HEK293 (cell line): ENCODE data around the gene CORO7.
A peak's percentile ranks its signal among the peaks of the same experiment; 100 is the strongest.

Experiments used
- GLIS2 ChIP-seq: fragments of 450-650 bp; formaldehyde crosslinking; IDR thresholded peaks from 2 replicates; pipeline ENCODE4 v1.5.1; 2016; ENCODE audit warnings: missing biosample characterization, missing genetic modification characterization
- MYNN ChIP-seq: fragments of 450-650 bp; formaldehyde crosslinking; IDR thresholded peaks from 2 replicates; pipeline ENCODE4 v1.5.1; 2016; ENCODE audit warnings: missing biosample characterization, missing genetic modification characterization, borderline replicate concordance
- REPIN1 ChIP-seq: fragments of 450-650 bp; formaldehyde crosslinking; IDR thresholded peaks from 2 replicates; pipeline ENCODE4 v1.5.1; 2017; ENCODE audit warnings: missing biosample characterization, missing genetic modification characterization, low read depth
- SETDB1 ChIP-seq: IDR thresholded peaks from one replicate; pipeline ENCODE4 v1.6.1; 2017; ENCODE audit warnings: mild to moderate bottlenecking, low read length, moderate library complexity, mixed read lengths; ENCODE audit not compliant: insufficient read length
- ZNF174 ChIP-seq: fragments of 450-650 bp; formaldehyde crosslinking; IDR thresholded peaks from 2 replicates; pipeline ENCODE4 v1.5.0; 2017; ENCODE audit warnings: missing biosample characterization, mild to moderate bottlenecking, missing genetic modification characterization
- ZNF24 ChIP-seq: fragments of 450-650 bp; formaldehyde crosslinking; IDR thresholded peaks from 2 replicates; pipeline ENCODE4 v1.5.1; 2016; ENCODE audit warnings: missing biosample characterization, missing genetic modification characterization
- ZNF341 ChIP-seq: fragments of 450-650 bp; formaldehyde crosslinking; IDR thresholded peaks from 2 replicates; pipeline ENCODE4; 2016; ENCODE audit warnings: low read depth, missing biosample characterization, missing genetic modification characterization
- ZNF404 ChIP-seq: fragments of 450-650 bp; formaldehyde crosslinking; IDR thresholded peaks from 2 replicates; pipeline ENCODE4 v1.5.1; 2017; ENCODE audit warnings: missing biosample characterization, missing genetic modification characterization
- TF ChIP-seq, protein P1 (sequence below): fragments of 450-650 bp; formaldehyde crosslinking; IDR thresholded peaks from 2 replicates; pipeline ENCODE4 v1.5.1; 2016; ENCODE audit warnings: missing biosample characterization, missing genetic modification characterization
- TF ChIP-seq, protein P2 (sequence below): fragments of 450-650 bp; formaldehyde crosslinking; IDR thresholded peaks from 2 replicates; pipeline ENCODE4 v1.5.1; 2016; ENCODE audit warnings: missing biosample characterization, missing genetic modification characterization
- TF ChIP-seq, protein P3 (sequence below): fragments of 450-650 bp; formaldehyde crosslinking; IDR thresholded peaks from 2 replicates; pipeline ENCODE4 v1.5.1; 2016; ENCODE audit warnings: missing biosample characterization, missing genetic modification characterization
- TF ChIP-seq, protein P4 (sequence below): fragments of 450-650 bp; formaldehyde crosslinking; IDR thresholded peaks from 2 replicates; pipeline ENCODE4 v1.5.1; 2017; ENCODE audit warnings: missing biosample characterization, missing genetic modification characterization

DNA sequence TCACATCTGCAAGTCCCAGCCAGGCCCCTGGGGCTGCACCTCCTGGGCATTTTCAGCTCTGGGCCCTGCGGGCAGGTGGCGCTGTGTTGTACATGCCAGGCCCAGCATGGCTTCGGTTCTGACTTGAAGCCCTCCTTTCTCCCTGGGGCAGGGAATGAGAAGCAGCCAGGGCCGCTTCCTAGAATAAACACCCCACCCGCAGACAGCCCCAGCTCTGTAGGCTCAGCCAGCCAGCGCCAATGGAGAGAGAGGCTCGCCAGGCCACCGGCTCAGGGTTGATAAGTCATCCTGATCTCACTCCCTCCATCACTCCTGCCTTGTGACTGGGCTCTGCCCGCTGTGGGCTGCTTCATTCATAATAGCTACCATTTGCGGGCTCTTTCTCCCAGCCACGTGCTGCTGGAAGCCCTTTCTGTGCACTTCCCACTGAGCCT is 106.5 kb downstream of the CORO7 start:
- TF ChIP-seq, protein P1, sequence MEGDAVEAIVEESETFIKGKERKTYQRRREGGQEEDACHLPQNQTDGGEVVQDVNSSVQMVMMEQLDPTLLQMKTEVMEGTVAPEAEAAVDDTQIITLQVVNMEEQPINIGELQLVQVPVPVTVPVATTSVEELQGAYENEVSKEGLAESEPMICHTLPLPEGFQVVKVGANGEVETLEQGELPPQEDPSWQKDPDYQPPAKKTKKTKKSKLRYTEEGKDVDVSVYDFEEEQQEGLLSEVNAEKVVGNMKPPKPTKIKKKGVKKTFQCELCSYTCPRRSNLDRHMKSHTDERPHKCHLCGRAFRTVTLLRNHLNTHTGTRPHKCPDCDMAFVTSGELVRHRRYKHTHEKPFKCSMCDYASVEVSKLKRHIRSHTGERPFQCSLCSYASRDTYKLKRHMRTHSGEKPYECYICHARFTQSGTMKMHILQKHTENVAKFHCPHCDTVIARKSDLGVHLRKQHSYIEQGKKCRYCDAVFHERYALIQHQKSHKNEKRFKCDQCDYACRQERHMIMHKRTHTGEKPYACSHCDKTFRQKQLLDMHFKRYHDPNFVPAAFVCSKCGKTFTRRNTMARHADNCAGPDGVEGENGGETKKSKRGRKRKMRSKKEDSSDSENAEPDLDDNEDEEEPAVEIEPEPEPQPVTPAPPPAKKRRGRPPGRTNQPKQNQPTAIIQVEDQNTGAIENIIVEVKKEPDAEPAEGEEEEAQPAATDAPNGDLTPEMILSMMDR (tag by site-specific recombination), result peak; percentile 68; the same call in 1 of the 2 replicates
- no peak for TF ChIP-seq ZNF24
- TF ChIP-seq, protein P2, sequence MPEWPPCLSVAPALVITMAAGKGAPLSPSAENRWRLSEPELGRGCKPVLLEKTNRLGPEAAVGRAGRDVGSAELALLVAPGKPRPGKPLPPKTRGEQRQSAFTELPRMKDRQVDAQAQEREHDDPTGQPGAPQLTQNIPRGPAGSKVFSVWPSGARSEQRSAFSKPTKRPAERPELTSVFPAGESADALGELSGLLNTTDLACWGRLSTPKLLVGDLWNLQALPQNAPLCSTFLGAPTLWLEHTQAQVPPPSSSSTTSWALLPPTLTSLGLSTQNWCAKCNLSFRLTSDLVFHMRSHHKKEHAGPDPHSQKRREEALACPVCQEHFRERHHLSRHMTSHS (tag by site-specific recombination), result no peak
- TF ChIP-seq SETDB1, result no peak
- no peak for TF ChIP-seq MYNN (tag by site-specific recombination)
- TF ChIP-seq ZNF341, result no peak
- no peak for TF ChIP-seq REPIN1
- TF ChIP-seq, protein P3, sequence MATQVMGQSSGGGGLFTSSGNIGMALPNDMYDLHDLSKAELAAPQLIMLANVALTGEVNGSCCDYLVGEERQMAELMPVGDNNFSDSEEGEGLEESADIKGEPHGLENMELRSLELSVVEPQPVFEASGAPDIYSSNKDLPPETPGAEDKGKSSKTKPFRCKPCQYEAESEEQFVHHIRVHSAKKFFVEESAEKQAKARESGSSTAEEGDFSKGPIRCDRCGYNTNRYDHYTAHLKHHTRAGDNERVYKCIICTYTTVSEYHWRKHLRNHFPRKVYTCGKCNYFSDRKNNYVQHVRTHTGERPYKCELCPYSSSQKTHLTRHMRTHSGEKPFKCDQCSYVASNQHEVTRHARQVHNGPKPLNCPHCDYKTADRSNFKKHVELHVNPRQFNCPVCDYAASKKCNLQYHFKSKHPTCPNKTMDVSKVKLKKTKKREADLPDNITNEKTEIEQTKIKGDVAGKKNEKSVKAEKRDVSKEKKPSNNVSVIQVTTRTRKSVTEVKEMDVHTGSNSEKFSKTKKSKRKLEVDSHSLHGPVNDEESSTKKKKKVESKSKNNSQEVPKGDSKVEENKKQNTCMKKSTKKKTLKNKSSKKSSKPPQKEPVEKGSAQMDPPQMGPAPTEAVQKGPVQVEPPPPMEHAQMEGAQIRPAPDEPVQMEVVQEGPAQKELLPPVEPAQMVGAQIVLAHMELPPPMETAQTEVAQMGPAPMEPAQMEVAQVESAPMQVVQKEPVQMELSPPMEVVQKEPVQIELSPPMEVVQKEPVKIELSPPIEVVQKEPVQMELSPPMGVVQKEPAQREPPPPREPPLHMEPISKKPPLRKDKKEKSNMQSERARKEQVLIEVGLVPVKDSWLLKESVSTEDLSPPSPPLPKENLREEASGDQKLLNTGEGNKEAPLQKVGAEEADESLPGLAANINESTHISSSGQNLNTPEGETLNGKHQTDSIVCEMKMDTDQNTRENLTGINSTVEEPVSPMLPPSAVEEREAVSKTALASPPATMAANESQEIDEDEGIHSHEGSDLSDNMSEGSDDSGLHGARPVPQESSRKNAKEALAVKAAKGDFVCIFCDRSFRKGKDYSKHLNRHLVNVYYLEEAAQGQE (tag by site-specific recombination), result no peak
- no peak for TF ChIP-seq ZNF404 (tag by site-specific recombination)
- TF ChIP-seq, protein P4, sequence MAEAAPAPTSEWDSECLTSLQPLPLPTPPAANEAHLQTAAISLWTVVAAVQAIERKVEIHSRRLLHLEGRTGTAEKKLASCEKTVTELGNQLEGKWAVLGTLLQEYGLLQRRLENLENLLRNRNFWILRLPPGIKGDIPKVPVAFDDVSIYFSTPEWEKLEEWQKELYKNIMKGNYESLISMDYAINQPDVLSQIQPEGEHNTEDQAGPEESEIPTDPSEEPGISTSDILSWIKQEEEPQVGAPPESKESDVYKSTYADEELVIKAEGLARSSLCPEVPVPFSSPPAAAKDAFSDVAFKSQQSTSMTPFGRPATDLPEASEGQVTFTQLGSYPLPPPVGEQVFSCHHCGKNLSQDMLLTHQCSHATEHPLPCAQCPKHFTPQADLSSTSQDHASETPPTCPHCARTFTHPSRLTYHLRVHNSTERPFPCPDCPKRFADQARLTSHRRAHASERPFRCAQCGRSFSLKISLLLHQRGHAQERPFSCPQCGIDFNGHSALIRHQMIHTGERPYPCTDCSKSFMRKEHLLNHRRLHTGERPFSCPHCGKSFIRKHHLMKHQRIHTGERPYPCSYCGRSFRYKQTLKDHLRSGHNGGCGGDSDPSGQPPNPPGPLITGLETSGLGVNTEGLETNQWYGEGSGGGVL, result no peak
- no peak for TF ChIP-seq ZNF174
- peak; percentile 31; the same call in 1 of the 2 replicates for TF ChIP-seq GLIS2
